GM19467 (cell line): ENCODE data around the gene ASTL.

Source experiments
- ATAC-seq: cut with Tn5 transposase; IDR thresholded peaks from one replicate; pipeline ENCODE4 v1.9.1; 2021; ENCODE audit warnings: mild to moderate bottlenecking, moderate library complexity; ENCODE audit not compliant: unreplicated experiment

Gene ASTL

DNA sequence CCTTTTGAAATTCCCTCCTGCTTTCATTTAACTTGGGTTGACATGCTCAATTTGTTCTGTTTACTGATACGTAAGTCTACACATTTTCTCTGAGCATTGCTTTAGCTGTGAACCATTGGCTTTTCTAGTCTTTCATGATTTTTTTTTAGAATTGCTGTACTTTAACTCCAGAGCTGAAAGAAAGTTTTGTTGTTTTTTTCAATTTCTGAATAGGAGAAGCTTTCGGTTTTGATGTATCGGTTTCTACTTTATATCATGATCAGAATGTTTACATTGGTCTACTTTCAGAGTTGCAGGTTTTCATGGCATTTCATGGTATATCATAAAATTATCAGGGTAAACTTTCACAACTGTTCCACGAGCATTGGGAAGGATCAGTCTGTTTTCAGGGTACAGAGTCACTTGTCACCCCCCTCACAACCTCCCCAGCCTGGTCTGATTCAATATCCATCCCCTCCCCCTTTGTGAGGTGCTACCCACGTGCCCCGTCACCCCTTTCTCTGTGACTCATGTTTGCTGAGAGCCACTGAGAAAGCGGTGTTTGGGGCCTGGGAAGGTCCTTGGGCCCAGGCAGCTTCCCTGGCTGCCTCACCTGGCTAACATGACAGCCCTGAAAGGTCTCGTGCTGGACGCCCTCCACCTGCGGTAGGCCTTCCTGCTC lies 7.0 kb downstream of the ASTL start:
- ATAC-seq: no peak

DNA sequence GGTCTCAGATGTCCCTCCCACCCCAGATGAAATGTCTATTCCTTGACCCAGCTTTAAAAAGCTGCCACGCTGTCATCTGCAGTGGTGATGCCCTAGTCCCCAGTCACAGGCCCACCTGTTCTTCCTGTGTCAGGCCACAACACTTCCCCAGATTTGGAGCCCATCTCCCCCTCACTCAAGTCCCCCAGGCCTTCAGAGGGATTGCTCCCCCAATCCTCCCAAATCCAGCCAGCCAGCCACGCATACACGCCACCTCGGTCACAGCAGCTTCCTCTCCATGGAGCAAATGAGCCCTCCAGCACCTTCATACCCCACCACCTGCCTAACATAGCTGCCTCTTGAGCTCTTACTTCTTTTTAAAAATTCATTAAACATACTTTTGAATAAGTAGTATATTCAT lies 7.8 kb downstream of the ASTL start:
- no peak for ATAC-seq

DNA sequence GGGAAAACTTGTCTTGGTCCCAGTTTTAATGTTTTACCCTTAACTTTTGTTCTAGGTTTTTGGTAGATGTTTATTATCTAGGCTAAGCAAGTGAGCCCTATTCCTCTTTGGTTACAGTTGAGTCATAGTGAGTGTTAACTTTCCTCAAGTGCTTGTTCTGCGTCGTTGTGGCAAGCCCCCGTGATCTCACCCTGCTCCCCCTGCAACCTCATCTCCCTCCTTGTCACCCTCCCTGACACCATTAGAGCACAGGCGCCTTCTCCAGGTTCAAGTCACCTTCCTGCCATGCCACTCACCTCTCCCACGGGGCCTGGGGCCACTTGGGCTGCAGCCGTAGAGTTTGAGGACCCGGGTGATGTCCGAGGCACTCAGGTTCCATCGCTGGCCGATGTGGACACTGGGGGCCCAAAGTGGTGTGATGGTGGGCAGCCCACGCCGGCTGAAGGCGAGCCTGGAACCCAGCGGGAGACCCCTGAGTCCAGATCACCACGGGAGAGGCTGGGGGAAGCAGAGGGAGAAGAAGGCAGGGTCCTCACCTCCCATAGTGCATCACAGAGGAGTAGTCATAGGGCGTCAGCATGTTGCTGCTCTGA lies 8.7 kb downstream of the ASTL start:
- no peak for ATAC-seq

DNA sequence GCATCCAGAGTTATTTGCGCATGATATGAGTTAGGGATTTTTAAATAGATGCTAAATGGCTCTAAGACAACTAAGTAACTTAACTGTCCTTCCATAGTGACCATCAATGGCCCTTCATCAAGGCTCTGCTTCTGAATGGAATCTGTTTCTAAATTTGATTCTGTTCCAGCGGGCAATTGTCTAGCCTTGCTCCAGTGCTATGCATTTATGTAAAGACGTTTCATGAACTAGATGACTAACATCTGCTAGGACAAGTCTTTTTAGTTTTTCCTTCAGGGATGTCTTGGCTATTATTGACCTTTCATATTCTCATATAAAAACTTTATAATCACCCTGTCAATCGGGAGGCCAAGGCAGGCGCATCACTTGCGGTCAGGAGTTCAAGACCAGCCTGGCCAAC lies 9.8 kb downstream of the ASTL start:
- no peak for ATAC-seq

DNA sequence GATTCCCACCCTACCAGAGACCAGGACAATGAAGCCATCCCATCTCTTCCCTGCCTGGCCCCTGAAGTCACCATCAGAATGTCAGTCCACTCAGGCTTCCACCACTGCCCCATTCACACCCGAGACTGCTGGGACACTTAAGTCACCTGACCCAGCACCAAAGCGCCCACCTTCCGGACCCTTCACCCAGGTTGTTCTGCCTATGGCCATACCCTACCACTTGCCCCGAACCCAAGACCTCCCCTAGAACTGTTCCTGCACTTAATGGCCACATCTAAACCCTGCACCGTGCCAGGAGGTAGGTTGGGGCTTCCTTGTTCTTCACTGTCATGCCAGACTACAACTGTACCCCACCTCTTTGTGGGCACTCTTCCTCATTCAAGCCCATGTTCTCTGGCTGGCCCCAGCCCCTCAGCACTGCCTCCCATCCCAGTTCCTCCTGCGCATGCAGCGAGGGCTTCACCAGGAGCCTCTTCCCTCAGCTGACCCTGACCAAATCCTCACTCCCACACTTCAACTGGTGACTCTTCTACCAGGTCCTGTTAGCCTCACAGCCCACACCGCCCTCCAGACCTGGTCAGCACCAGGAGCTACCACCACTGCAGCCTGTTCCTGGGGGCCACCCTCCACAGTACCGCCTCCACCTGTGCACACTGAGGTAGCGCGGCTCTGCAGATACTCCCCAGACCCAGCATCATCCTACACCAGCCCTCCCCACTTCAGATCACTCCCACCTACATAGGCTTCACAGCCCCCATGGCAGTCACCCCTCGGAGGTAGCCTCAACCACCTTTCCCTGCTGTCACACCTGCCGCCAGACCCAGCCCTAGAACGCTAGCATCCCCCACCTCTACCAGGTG lies 13.7 kb downstream of the ASTL start:
- ATAC-seq: no peak

DNA sequence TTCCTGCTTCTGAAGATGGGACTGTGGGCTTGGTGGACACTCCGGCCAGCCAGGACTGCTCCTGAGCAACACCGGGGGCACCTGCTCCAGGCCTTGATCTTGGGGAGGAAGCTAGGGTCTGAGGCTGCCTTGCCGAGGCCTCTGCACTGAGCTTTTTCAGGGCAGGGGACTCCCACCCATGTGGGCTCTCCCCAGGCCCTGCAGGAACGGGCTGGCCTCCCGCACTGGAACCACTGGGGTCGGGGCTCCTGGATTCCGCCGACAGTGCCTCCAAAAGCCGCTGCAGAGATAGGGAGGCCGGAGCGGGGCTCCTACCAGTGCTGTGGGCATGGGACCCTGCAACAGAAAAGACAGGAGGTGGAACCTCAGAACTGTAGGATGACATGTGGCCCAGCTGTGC lies 14.4 kb downstream of the ASTL start:
- no peak for ATAC-seq

DNA sequence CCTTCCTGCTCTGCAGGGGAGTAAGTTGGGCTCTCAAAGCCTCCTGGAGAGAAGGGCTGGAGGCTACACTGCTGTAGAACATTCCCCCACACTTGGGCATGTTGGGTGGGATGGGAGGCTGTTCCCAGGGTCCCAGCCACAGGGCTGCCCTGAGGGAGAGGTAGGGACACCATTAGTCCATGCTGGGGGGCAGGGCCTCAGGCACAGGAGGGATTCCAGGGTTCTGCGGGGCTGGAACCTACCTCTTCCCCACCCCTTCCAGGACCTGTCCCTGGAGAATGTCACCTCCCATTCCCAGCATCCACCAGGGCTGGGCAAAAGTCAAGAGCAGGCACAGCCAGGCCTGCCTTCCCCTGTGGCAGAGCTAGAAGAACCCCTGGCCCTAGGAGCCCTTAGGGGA lies 15.0 kb downstream of the ASTL start:
- ATAC-seq: no peak

DNA sequence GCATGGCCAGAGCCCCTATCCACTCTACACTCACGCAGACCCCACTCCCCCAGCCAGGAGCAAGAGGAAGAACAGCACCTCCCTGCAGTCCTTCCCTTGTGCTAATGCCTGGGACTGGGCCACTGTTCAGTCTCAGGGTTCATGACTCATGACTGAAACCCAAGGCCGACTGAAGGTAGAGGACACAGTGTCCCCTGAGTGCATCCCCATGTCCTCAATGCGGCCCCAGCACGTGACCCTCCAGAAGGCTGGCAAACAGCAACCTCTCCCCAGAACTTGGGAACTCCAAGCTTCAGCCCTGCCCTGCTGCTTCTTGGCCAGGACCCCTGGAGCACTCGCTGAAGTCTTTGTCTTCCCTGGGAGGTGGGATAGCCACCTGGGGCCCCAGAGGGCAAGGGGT lies 15.9 kb downstream of the ASTL start:
- no peak for ATAC-seq

DNA sequence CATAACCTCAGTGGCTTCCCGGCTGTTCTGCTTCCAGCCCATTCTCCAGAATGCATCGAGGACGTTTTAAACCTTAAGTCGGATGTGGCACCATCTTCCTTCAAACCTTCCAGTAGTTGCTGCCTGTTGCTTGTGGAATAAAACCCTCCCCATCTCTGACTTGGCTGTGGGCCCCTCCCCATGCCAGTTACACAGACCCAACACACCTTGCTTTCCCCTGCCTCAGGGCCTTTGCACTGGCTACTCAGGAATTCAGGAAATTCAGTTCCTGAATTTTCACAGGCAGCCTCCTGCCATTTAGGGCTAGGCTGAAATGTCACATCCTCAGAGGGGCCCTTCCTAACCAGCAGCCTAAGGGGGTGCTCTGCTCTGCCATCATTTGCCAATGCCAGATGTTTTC lies 16.9 kb downstream of the ASTL start:
- ATAC-seq: no peak

DNA sequence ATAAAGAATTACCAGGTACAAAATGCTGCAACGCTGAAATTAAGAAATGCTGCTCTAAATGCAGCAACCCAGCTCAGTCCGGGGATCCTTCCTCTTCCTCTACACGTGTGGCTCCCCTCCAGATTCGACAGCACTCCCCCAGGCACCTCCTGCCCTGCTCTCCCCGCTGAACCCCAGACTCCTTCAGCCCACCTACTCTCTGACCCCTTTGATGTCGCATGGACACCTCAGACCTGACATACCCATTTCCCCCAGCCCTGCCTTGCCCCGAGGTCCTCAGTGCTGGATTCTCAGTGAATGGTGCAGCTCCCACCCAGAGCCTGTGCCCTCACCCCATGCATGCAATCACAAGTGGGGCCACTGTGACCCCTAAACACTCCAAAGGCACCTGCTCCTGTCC lies 17.3 kb downstream of the ASTL start:
- no peak for ATAC-seq

DNA sequence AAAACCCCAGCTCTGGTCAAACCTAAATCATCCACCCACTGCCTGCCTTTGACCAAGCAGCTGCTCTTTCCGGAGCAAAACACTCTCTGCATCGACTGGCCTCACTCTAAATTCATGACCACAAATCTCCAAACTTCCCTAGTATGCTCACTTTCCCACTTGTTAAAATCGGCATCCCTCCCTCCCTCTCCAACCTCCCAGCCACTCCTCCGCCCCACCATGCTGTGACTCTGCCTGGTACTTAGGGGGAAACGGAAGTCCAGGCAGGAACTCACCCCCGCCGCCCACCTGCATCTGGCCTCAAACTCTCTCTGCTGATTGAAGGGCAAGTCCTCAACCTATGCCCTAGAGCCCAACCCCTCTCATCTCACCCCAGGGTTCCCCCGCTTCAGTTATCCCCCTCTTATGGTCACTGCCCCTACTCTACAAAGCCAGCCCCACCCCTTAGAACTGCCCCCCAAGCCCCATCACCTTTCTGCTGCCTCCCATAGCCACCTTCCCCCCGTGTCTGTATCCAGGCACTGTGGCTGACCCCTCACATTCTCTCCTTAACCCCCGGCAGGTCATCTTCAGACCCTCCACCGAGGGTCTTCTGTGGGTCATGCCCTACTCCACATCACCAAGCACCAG lies 18.1 kb downstream of the ASTL start:
- ATAC-seq: no peak

DNA sequence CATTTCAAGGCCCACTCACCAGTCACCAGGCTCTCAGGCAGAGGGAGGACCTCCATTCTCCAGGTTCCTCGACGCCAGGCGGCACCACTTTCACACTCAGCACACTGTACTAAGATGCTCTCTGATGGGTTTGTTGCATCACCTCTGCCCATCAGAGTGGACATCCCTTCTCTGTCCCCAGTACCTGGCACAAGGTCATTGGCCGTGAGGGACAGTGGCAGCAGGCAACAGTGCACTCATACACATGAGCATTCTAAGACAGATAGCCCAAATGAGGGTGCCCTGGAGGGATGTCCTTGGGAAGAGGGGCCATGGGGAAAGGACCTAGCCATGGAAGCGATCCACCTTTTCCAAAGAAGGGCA lies 18.9 kb downstream of the ASTL start:
- no peak for ATAC-seq

DNA sequence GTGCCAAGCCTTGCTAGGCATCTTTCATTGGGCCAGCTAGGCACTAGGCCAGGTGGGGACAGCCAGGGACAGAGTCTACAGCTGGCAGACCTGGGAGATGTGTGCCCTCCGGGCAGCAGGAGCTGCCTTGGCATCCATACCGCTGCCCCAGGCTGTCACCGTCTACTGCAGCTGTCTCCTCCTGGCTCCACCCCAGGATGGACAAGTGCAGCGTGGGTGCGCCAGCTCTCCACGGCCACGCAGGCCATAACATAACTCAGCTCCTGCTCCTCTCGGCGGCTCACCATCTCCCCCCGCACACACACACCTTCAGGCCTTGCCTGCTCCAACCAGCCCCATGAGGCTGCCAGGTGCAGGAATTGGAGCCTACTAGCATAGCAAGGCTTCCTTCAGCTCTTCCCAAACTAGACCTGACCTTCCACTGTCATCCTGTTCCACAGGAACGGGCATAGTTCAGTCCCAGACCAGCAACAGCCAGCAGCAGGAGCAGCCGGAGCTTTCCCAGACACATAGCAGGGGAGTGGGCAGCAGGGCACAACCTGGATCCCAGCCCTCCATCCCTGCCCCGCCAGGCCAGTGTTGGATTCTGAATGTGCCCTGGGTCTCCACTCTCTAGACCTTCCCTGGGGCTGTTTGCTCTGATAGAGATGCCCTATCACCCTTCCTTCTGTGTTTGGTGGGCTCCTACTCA lies 19.5 kb downstream of the ASTL start:
- ATAC-seq: no peak

DNA sequence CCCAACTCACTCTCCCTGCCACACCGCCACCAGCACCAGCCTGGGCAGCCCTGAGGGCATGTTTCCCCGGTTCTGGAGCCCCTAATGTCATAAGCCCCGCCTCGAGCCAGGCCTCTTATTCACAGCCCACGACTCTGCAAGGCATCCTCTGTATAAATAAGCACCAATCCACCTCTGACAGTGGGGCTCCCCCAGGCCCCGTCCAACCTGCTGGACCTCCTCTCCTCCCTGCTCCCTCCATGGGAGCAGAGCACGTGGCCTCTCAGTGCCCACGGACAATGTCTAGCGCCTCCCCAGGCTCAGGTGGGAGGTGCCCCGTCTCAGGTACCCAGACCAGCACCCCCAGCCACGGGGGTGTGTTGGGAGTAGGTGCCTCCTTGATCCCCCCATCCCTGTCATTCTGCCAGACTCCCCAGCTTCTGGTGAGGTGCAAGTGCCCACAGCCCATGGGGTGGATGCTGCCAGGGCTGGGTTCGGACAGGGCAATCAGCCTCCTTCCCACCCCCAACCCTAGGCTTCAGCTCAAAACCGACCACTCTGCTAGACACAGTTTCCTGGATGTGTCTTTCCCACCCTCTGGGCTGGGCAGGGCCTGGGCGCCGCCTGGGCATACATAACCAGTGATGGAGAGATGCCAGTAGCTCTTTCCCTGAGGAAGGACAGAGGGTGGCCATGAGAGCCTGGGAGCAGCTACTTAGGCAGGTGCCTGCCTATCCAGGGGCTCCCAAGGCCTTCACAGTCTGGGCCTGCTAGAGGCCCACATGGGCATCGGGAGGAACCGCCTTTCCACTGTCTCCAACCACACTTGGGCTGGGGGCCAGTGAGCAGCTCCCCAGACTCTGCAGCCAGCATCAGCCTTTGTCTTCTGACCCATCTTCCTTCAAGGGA lies 20.4 kb downstream of the ASTL start:
- ATAC-seq: no peak

DNA sequence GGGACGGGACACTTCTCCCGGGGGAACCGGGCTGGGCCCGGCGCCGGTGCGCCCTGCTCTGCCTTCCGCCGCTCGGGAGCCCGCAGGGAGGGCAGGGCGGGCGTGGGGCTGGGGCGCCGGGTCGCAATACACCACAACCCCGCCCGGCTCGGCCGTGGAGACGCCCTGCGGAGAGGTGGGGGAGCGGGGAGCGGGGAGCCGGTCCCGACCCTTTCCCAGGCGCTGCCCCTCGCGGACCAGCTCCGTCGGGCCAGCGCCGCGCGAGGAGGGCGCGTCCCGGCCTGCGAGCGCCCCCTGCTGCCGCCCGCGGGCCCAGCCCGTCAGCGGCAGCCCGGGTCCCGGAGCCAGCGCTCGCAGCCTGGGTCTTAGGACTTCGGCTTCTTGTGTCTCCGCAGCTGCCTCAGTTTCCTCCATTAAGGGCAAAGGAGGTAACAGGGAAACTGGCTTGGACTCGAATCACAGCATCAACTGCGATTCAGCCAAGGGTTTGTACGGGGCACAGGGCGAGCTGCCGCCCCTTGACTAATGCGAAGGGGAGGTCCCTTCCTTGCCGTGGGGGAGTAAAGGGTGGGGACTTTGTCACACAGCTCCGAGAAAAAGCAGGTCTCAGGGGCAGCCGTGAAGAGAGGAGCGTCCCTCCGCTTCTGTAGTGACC lies 21.3 kb downstream of the ASTL start:
- peak; percentile 52 for ATAC-seq

DNA sequence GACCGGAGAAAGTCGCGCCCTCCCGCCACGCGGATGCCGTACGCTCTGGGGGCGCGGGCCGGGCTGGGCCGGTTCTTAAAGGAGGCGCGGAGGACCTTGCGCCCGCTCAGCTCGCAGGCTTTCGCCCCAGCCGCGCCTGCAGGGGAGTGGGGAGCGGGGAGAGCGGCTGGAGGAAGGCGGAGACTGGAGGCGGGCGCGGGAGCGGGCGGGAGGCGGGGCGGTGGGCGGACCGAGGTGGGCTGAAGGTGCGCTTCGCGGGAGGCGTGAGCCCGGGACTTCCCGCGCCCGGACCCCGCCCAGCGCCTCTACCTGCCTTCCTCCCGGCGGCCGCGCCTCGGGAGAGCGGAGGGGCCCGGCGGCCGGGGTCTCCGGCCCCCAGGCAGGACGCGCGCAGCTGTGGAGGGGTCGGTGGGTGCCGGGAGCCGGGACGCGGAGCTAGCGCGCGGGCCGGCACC lies 21.9 kb downstream of the ASTL start, which contains the start of gene ADRA2B:
Gene ADRA2B, minus strand, starts transcription at position 148 of the 455 bp plus-strand sequence. CDS start 422 bp downstream, outside the sequence.
- ATAC-seq: peak; percentile 31

DNA sequence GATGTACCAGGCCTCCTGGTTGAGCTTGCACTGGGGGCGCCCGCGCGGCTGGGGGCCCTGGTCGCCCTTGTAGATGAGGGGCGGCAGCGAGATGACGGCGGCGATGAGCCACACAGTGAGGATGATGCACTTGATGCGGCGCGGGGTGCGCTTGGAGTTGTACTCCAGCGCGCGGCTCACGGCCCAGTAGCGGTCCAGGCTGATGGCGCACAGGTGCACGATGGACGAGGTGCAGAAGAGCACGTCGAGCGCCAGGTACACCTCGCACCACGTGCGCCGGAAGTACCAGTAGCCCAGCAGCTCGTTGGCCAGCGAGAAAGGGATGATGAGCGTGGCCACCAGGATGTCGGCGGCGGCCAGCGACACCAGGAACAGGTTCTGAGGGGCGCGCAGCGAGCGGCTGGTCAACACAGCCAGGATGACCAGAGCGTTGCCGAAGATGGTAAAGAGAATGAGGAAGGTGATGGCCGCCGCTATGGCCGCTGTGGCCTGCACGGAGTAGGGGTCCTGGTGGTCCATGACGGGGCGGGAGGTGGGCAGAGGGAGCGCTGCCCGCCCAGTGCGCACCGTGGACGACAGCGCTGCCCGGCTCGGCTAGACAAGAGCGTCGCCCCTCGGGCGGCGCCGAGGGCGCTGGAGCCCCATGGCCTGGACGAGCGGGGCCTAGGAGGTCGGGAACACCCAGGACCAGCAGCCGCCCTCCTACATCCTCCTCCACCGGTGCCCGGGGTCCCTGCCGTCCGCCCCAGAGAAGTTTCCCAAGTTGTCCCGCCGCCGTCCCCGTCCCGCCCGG lies 22.5 kb downstream of the ASTL start:
- ATAC-seq: no peak

DNA sequence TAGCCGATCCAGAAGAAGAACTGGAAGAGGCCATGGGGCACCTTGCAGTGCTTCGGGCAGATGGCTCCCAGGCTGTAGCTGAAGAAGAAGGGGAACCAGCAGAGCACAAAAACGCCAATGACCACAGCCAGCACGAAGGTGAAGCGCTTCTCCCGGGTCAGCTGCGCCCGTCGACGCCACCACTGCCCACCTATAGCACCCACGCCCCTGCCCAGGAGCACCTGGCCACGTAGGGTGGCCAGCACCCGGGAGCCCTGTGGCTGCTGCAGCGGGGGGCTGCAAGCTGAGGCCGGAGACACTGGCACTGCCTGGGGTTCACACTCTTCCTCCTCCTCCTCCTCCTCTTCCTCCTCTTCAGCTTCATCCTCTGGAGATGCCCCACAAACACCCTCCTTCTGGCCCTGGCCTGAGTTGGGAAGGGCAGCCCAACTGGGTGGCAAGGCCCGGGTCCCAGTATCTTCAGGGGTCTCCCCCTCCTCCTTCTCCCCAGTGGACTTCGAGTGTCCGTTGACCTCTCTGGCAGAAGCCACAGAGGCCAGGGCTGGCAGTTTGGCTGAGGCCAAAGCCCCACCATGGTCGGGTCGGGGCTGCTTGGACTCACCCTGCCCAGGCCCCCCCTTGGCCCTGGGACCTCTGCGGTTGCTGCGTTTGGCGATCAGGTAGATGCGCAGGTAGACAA lies 23.3 kb downstream of the ASTL start:
- no peak for ATAC-seq
